LNCAP (cell line): ENCODE results near the gene ZNF564.

ENCODE experiments used
- TF ChIP-seq, protein P1 (sequence below): fragments of 450-650 bp; IDR thresholded peaks from 2 replicates; pipeline ENCODE4 v1.5.1; 2017; ENCODE audit warnings: mild to moderate bottlenecking

The ZNF564 gene

GRCh38 chr19:12574036-12574435, 22.8 kb upstream of the ZNF564 start:
- TF ChIP-seq, protein P1, sequence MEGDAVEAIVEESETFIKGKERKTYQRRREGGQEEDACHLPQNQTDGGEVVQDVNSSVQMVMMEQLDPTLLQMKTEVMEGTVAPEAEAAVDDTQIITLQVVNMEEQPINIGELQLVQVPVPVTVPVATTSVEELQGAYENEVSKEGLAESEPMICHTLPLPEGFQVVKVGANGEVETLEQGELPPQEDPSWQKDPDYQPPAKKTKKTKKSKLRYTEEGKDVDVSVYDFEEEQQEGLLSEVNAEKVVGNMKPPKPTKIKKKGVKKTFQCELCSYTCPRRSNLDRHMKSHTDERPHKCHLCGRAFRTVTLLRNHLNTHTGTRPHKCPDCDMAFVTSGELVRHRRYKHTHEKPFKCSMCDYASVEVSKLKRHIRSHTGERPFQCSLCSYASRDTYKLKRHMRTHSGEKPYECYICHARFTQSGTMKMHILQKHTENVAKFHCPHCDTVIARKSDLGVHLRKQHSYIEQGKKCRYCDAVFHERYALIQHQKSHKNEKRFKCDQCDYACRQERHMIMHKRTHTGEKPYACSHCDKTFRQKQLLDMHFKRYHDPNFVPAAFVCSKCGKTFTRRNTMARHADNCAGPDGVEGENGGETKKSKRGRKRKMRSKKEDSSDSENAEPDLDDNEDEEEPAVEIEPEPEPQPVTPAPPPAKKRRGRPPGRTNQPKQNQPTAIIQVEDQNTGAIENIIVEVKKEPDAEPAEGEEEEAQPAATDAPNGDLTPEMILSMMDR: no peak

- TF ChIP-seq, protein P1: no peak
These were observed 16.7 kb upstream of the ZNF564 start for GRCh38 chr19:12567951-12568350.

DNA sequence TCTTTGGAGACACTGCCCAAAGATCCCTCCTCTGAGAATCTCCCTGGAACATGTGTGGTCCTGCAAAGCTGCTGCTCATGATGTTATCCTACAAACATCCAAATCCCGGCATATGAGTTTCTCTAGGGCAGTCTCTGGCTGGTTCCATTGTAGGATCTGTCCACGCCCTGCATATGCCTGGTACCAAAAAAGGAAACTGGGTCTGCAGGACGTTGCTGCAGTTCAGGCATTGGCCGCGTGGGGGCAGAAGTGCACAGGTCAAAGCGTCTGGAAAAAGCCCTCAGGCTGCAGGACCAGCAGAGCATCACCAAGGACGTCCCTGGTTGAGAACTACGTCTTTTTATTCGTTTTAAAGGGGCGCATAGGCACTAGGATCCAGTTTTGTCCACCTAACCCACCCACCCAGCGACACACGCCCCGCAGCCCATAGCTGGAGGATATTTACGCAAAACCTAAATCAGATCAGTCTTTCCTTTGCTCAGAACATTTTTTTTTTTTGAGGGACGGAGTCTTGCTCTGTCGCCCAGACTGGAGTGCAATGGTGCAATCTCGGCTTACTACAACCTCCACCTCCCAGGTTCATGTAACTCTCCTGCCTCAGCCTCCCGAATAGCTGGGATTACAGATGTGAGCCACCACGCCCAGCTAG, 12.9 kb upstream of the ZNF564 start:
- TF ChIP-seq, protein P1: peak; percentile 98

GRCh38 chr19:12555456-12555930, 4.2 kb upstream of the ZNF564 start:
- TF ChIP-seq, protein P1: no peak

- TF ChIP-seq, protein P1: no peak
These were observed 4.4 kb downstream of the ZNF564 start for GRCh38 chr19:12546903-12547302.

DNA sequence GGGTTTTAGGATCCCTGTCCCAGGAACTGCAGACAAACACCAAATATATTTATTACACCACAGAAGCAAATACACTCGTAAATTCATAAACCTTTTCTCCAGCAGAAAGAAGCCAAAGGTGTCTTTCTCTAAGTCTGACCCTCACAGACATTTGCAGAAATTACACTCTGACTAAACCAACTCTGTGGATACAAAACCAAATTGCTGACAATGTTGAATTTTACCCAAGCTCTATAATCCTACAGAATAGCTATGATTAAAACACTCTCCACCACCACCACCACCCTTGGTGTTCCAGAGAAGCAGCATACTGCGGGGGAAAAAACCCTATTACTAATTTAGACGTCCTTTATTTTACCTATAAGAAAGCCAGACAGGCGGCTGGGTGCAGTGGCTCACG, 5.2 kb downstream of the ZNF564 start:
- TF ChIP-seq, protein P1: no peak

- TF ChIP-seq, protein P1: no peak
These were observed 6.0 kb downstream of the ZNF564 start for GRCh38 chr19:12545267-12545666.
